ENCODE measurements around the gene BMPR1B.

The BMPR1B gene

DNA sequence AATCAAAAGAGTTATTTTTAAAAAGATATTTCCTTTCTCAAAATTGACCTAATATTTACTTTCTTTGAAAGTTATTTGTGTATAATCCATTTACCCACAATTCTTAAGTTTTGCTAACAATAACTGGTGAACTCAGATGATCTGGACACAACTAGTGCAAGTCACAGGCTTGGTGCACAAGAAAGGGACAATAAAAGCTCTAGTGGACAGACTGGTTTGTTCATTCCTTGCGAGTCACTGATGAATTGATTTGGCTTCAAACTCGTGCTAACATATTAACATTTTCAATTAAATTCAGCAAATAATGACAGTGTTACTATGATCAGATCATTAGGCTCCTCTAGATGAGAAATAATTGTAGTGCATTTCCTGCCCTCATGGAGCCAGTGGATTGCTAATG, 169.2 kb downstream of the BMPR1B start:
- Mint-ChIP-seq H3K4me3 (no peak overlapping the region), H3K27me3 (no peaks in the 10 kb centered on the region), H3K4me1 (no peaks in the 10 kb centered on the region), H3K9me3 (no peaks in the 10 kb centered on the region), H3K27ac (no peak overlapping the region), H3K36me3 (no peaks in the 10 kb centered on the region)
- CTCF ChIA-PET, result no interaction called here
- DNase-seq, result no peak

DNA sequence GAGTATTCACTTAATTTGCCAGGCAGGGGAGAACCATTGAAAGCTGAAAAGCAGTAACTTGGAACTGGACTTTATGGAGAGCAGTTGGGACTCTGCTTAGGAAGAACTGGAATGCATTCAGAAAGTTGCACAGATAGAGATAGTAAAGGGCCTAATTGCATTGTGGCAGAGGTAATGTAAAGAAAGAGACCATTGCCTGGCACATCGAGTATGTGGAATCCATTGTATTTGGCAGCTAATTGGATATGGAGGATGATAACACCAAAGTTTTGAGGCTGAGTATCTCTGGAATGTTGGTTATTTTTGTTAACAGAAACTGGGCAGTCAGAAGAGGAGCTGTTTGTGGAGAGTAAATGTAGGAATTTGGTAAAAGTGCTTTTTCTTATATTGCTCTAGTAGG, 169.9 kb downstream of the BMPR1B start:
- no peak overlapping the region for H3K4me3 Mint-ChIP-seq
- CTCF ChIA-PET, result interaction anchor here (0.6 kb wide), 1 partner anchor 200 kb away, joined by 3 read pairs; no protein-coding TSS in a partner anchor

DNA sequence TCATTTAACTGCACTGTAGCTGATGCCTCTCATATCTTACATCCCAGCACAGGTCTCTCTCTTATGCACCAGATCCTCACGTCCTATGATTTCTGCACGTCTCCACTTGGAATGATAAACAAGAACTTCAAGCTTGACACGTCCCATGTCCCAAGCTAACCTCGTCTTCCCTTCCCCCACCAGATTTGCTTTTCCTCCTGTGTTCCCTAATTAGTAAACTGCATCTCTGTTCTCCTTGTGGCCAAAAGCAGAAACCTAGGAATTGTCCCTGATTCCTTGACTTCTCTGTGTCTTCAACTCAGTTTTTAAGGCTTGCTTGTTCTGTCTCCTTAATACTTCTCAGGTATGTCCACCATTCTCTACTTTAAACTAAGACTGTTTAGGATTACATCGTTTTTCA, 171.9 kb downstream of the BMPR1B start:
- H3K4me1 Mint-ChIP-seq, result no peaks in the 10 kb centered on the region
- no peaks in the 10 kb centered on the region for H3K27me3 Mint-ChIP-seq
- CTCF ChIA-PET, result no interaction called here
- H3K4me3 Mint-ChIP-seq, result no peak overlapping the region
- DNase-seq, result no peak
- no peak overlapping the region for H3K27ac Mint-ChIP-seq
- no peaks in the 10 kb centered on the region for H3K36me3 Mint-ChIP-seq
- H3K9me3 Mint-ChIP-seq, result no peaks in the 10 kb centered on the region

More for the DNA sequence above, 169.9 kb downstream of the BMPR1B start:
- Mint-ChIP-seq H3K9me3 (no peaks in the 10 kb centered on the region), H3K36me3 (no peaks in the 10 kb centered on the region), H3K27me3 (no peaks in the 10 kb centered on the region), H3K4me1 (no peaks in the 10 kb centered on the region), H3K27ac (no peak overlapping the region)
- no peak for DNase-seq

DNA sequence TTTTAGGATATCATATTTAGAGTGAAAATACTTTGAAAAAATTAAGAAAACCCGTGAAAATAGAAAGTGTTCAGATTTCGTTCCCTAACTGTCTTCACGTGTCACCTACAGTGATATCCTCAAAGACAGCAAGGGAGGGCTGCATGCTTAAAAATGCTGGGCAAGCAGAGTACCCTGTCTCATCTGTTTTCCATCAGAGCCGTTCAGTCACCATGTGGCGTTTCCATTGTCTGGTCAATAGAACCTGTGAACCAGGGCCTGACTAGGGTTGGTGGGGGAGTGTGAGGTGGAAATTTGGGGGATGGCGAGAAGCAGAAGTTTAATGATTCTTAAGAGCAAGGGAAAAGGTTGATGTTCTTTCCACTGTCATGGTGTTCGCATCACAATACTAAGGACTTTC, 173.9 kb downstream of the BMPR1B start:
- CTCF ChIA-PET, result no interaction called here
- Mint-ChIP-seq H3K4me3 (no peak overlapping the region), H3K36me3 (no peaks in the 10 kb centered on the region), H3K9me3 (no peaks in the 10 kb centered on the region), H3K4me1 (no peaks in the 10 kb centered on the region), H3K27ac (no peak overlapping the region), H3K27me3 (no peaks in the 10 kb centered on the region)
- DNase-seq, result no peak

DNA sequence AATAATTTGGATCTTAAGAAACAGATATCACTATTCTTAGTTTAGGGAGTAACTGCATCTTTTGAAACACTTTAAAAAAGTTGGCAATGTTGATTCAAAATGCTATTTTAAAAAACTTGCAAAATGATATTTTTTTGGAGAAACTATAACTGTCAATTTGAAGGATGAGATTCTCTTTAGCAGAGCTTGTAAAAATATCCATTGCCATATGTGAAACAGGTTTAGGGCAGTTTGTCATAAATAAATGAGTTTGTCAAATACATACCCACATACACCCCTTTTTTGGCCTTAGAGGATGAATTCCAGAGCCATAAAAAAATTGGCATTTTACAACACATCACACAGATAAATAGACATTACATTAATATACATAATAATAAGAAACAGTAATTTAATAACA, 174.6 kb downstream of the BMPR1B start:
- CTCF ChIA-PET, result no interaction called here
- no peaks in the 10 kb centered on the region for H3K27me3 Mint-ChIP-seq
- H3K27ac Mint-ChIP-seq, result no peak overlapping the region
- no peak for DNase-seq
- H3K4me1 Mint-ChIP-seq, result no peaks in the 10 kb centered on the region
- no peak overlapping the region for H3K4me3 Mint-ChIP-seq
- H3K9me3 Mint-ChIP-seq, result no peaks in the 10 kb centered on the region
- H3K36me3 Mint-ChIP-seq, result no peaks in the 10 kb centered on the region

DNA sequence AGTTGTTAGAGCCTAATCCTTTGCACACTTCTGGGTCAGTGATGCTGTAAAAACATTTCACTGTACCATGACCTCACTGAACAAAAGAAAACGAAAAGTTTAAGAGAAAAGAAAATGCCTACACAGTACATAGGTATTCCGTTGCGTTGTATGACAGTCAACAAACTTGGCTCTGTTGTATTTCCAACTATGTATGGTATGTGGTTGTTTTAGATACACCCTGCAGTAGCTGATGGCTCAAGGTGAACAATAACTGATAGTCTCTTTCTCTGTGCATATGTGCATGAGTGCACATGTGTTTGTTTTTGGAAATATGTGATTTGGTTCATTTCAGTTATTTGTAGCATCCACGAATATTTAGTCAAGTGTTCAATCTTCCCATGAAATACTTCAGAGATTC, 176.0 kb downstream of the BMPR1B start:
- H3K9me3 Mint-ChIP-seq, result no peaks in the 10 kb centered on the region
- no peaks in the 10 kb centered on the region for H3K27me3 Mint-ChIP-seq
- no peaks in the 10 kb centered on the region for H3K36me3 Mint-ChIP-seq
- CTCF ChIA-PET, result no interaction called here
- H3K4me3 Mint-ChIP-seq, result no peak overlapping the region
- DNase-seq, result no peak
- no peak overlapping the region for H3K27ac Mint-ChIP-seq
- no peaks in the 10 kb centered on the region for H3K4me1 Mint-ChIP-seq

DNA sequence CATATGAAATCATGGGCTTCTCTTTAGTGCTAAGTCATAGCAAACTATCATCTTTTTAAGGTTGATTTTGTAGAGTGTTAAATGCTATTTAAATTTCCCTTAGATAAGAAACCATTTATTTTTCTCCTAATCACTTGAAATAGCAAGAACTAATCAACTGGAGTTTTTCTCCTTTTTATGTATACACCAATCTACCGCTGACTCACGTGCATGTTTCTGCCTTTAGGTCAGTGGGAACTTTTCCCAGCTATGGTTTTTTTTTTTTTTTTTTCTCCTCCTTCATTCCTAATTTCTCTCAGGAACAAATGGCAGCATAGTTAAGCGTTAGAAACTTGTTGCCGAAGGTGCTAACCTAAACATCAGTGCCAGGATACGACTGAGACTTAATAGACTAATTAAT, 176.4 kb downstream of the BMPR1B start:
- Mint-ChIP-seq H3K36me3 (no peaks in the 10 kb centered on the region), H3K4me1 (no peaks in the 10 kb centered on the region), H3K27ac (no peak overlapping the region), H3K27me3 (no peaks in the 10 kb centered on the region), H3K4me3 (no peak overlapping the region), H3K9me3 (no peaks in the 10 kb centered on the region)
- no peak for DNase-seq
- CTCF ChIA-PET, result no interaction called here

DNA sequence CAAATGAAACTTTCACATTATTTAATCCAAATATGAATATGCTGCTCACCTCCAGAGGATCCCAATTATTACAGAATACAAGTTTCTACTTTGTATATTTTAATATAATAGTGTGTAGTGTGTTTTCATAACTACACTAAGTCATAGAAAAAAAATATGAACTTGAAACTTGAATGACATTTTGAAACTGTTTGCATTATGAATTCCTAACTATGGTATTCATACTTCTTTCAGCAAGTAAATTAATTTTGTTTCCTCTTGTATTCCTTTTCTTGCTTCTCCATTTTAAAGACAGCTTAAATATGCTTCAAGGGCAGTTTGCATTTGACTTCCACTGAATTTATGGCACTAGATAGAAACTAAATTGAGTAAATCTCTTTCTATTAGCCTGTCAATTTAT, 177.1 kb downstream of the BMPR1B start:
- CTCF ChIA-PET, result no interaction called here
- Mint-ChIP-seq H3K27me3 (no peaks in the 10 kb centered on the region), H3K27ac (no peak overlapping the region), H3K4me1 (no peaks in the 10 kb centered on the region), H3K9me3 (no peaks in the 10 kb centered on the region), H3K4me3 (no peak overlapping the region), H3K36me3 (no peaks in the 10 kb centered on the region)
- DNase-seq, result no peak

DNA sequence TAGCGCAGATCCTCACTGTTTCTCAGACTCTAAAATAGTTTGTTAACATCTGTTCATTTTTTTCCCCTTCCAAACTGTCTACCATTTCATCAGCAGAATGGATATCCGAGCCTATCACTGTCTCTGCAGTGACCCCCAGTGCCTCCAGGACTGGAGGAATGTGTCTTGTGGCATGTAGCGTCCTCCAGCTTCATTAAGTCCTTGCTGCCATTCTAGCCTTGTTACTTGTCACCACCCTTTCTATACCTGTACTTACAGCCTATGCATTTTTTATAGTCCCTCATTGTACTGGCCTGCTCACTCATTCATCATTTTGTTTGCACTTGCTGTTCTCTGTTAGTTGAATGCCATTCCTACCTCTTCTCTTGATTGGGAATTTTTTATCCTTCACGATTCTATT, 179.1 kb downstream of the BMPR1B start:
- H3K36me3 Mint-ChIP-seq, result no peaks in the 10 kb centered on the region
- no peak overlapping the region for H3K27ac Mint-ChIP-seq
- CTCF ChIA-PET, result no interaction called here
- H3K4me1 Mint-ChIP-seq, result no peaks in the 10 kb centered on the region
- no peak for DNase-seq
- no peaks in the 10 kb centered on the region for H3K27me3 Mint-ChIP-seq
- no peak overlapping the region for H3K4me3 Mint-ChIP-seq
- H3K9me3 Mint-ChIP-seq, result no peaks in the 10 kb centered on the region

DNA sequence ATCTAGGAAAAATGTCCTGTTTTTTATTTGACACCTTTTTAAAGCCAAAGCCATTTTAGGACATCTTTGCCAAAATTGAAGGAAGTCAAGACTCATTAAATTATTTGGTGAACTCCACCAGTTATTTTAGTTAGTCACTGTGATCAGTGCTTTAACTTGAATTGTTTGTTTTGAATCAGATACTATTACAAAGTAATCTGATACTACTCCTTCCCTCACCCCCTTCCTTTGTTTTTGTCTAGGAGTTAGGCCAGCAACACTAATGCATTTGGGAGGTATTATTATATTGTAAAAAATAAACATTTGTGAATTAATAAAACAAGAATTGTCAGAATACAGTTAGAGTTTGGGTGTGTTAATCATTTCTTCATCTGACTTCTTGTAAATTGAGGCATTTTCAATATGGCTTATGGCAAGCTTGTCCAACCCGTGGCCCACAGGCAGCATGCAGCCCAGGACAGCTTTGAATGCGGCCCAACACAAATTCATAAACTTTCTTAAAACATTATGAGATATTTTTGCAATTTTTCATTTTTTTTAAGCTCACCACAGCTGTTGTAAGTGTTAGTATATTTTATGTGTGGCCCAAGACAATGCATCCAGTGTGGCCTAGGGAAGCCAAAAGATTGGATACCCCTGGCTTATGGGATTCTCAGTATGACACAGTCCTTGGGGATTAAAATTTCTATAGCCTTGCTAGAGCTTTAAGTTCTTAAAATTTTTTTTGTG, 182.2 kb downstream of the BMPR1B start:
- H3K4me3 Mint-ChIP-seq, result no peak overlapping the region
- no peaks in the 10 kb centered on the region for H3K27me3 Mint-ChIP-seq
- H3K4me1 Mint-ChIP-seq, result no peaks in the 10 kb centered on the region
- H3K27ac Mint-ChIP-seq, result no peak overlapping the region
- no peak for DNase-seq
- H3K9me3 Mint-ChIP-seq, result no peaks in the 10 kb centered on the region
- CTCF ChIA-PET, result no interaction called here
- H3K36me3 Mint-ChIP-seq, result no peaks in the 10 kb centered on the region

DNA sequence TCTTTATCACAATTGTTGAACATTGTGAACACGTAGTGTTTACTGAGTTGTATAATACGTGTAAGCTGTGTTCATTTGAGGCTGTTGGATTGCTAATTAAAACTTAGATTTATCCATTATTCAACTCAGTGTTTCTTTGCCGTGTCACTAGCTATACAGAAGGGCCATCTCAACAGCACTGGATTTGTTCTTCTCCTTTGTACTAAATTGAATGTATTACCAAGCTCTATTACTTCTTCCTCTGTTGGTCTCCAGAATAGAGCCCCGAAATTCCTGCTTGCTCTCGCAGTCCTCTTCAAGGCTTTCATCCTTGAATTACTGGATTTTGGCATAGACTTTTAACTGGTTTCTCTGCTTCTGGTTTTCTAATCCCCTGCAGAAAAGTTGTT, 182.8 kb downstream of the BMPR1B start:
- Mint-ChIP-seq H3K4me1 (no peaks in the 10 kb centered on the region), H3K4me3 (no peak overlapping the region), H3K36me3 (no peaks in the 10 kb centered on the region), H3K27ac (no peak overlapping the region), H3K27me3 (peaks cover 3% of the 10 kb centered on the region), H3K9me3 (no peaks in the 10 kb centered on the region)
- DNase-seq, result no peak
- CTCF ChIA-PET, result no interaction called here

DNA sequence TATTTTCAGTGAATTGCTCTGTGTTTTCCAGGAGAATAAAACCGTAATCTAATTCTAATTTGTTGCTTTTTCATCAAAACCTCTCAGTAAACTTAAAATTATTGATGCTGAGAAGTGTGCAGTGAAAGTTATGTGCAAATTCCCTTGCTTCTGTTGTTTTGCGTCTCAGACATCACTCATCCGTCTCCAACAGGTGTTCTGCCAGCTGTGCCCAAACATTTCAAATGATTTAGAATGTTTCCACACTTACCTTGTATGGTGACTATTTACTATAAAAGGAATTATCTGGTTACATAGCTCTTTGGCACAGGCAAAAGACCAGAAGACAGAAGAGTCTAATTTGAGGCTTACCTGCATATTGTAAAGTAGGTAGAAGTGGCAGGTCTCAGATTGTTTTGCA, 184.0 kb downstream of the BMPR1B start:
- Mint-ChIP-seq H3K27me3 (peaks cover 4% of the 10 kb centered on the region), H3K27ac (no peak overlapping the region), H3K36me3 (no peaks in the 10 kb centered on the region), H3K4me3 (no peak overlapping the region), H3K9me3 (no peaks in the 10 kb centered on the region), H3K4me1 (no peaks in the 10 kb centered on the region)
- DNase-seq, result no peak
- CTCF ChIA-PET, result no interaction called here

DNA sequence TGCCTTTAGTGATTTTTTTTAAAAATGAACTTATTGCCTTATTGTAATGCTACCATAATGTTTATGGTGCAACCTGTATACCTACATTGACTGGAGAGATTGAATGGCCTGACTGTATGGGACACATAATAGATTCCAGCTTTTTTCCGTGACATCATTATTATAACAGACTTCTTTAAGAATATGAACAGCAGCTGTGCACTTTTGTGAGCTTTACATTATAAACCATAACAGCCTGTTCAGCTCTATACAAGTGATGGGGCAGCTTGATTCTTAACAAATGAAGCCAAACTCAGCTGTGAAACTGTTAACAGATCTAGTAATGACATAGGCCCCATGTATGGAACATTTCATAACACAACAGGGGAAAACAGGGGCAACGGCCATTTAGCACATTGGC, 187.0 kb downstream of the BMPR1B start:
- H3K27me3 Mint-ChIP-seq, result peaks cover 4% of the 10 kb centered on the region
- H3K4me1 Mint-ChIP-seq, result no peaks in the 10 kb centered on the region
- no peak for DNase-seq
- peaks cover 2% of the 10 kb centered on the region for H3K9me3 Mint-ChIP-seq
- no peak overlapping the region for H3K4me3 Mint-ChIP-seq
- H3K27ac Mint-ChIP-seq, result no peak overlapping the region
- no peaks in the 10 kb centered on the region for H3K36me3 Mint-ChIP-seq
- CTCF ChIA-PET, result no interaction called here

DNA sequence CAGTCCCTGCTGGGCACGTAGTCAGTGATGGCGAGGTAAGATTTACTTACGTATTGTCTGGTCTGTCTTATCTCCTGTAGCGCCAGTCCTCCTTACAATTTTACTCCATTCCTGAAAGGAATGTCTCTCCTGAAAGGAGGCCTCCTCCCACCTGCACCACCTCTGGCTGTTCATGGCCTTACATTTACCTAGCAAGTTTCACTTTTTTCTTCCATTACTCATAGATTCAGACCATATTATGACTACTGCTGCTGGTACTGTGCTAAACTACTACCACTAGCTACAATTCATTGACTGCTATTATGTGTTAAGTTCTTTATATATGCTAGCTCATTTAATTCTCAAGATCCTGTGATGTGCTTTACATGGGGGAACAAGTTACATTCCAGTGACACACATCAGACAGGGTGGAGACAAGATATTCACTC, 189.9 kb downstream of the BMPR1B start:
- Mint-ChIP-seq H3K4me3 (no peak overlapping the region), H3K36me3 (no peaks in the 10 kb centered on the region), H3K27me3 (peaks cover 4% of the 10 kb centered on the region), H3K4me1 (no peaks in the 10 kb centered on the region), H3K9me3 (peaks cover 2% of the 10 kb centered on the region), H3K27ac (no peak overlapping the region)
- DNase-seq, result no peak
- CTCF ChIA-PET, result no interaction called here

DNA sequence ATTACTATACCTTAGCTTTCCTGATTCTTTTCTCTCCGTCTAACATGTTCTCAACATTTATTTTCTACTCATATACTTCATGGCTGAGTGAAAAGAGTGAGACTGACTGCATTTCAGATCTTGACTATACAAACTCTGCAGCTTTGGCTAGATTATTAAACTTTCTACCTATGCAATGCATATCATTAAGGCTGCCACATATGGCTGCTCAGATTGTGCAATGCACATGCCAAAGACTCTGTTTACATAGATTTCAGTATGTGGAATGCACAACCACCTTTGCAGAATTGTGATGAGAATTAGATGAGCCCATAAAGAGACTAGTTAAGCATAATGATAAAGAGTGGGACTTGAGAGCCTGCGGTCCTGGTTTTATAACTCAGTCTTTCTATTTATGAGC, 196.5 kb downstream of the BMPR1B start:
- Mint-ChIP-seq H3K27me3 (no peaks in the 10 kb centered on the region), H3K9me3 (no peaks in the 10 kb centered on the region), H3K27ac (no peak overlapping the region), H3K36me3 (no peaks in the 10 kb centered on the region), H3K4me3 (no peak overlapping the region), H3K4me1 (no peaks in the 10 kb centered on the region)
- CTCF ChIA-PET, result no interaction called here
- no peak for DNase-seq

DNA sequence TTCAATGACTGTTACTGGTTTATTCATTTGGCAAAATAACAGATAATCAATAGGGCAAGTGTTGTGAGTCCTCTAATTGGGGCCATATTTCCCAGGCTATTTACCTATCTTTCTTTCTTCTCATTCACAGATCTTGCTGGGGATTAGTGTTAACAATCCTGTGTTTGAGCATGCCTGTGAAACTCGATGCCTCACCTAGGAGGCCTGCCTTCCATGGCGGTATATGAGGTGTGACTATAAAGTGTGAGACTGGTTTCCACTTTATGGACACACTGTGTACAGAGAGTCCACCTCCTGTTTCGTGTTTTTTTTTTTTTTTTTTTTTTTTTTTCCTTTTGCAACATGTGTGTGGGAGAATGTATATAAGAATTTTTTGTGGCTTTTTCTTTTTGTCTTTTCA, 199.3 kb downstream of the BMPR1B start:
- no peak for DNase-seq
- no peak overlapping the region for H3K27ac Mint-ChIP-seq
- CTCF ChIA-PET, result no interaction called here
- no peak overlapping the region for H3K4me3 Mint-ChIP-seq
- H3K9me3 Mint-ChIP-seq, result no peaks in the 10 kb centered on the region
- no peaks in the 10 kb centered on the region for H3K4me1 Mint-ChIP-seq
- no peaks in the 10 kb centered on the region for H3K36me3 Mint-ChIP-seq
- no peaks in the 10 kb centered on the region for H3K27me3 Mint-ChIP-seq
